ENCODE data around the gene MYRIP. TPM values are rescaled to one million over a fixed set of nuclear protein-coding genes. Genes with fewer than 3 reads are reported as not detected.

The MYRIP gene
- total RNA-seq, 3 donors from 2014 or later: 2.3 to 4.8 (median 2.6) TPM

DNA sequence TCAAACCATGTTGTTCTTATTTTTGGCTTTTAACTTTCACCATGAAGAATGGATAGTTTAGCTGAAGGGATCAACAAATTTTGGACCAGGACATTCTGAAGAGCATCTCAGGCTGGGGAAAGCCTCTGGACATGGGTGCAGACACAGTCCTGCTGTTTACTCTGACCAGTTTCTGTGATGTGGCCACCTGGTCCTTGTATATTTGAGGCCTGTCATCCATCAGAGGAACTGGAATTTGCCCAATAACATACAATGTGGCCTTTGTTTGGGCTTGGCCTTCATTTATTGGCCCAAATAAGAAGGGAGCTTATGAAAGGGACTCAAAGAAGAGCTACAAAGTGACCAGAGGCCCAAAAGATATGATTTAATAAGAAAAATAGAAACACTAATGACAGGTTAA, 127.9 kb downstream of the MYRIP start:
- intact Hi-C loops (cut with DNase I; ENCODE audit: low total_unique reads): no loop called here
- no peak overlapping the region for H3K4me3 ChIP-seq
- no peak overlapping the region for H3K27ac ChIP-seq
- peaks cover 4% of the 10 kb centered on the region for H3K36me3 ChIP-seq
- no peaks in the 10 kb centered on the region for H3K9me3 ChIP-seq
- no peaks in the 10 kb centered on the region for H3K4me1 ChIP-seq
- DNase-seq (ENCODE audit: low spot score in 2 of 2): no peak
- no peaks in the 10 kb centered on the region for H3K27me3 ChIP-seq
- TF ChIP-seq CTCF (IDR thresholded peaks at IDR 0.05): no peak
- TF ChIP-seq POLR2AphosphoS5 (IDR thresholded peaks at IDR 0.05): no peak
- no peak for TF ChIP-seq POLR2A (IDR thresholded peaks at IDR 0.05)

DNA sequence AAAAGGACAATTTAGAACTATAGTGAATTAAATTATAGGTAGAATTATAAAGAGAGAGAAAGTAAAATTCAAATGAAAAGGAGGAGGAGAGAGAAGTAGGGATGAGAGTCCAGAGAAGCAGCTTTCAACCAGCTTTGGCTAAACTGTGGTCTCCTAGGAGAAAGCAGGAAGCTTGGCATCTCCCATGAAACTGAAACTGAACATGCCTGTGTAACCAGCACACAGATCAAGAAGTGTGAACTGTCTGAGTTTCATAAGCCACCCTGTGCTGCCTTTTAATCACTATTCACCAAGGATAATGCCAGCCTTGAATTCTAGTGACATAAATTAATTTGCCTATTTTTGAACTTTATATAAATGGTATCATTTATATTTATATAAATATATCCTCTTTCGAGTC, 128.5 kb downstream of the MYRIP start:
- Histone ChIP-seq H3K9me3 (no peaks in the 10 kb centered on the region), H3K36me3 (peaks cover 4% of the 10 kb centered on the region), H3K27me3 (no peaks in the 10 kb centered on the region), H3K4me1 (no peaks in the 10 kb centered on the region), H3K4me3 (no peak overlapping the region), H3K27ac (no peak overlapping the region)
- no peak for TF ChIP-seq CTCF (IDR thresholded peaks at IDR 0.05)
- no peak for TF ChIP-seq POLR2A (IDR thresholded peaks at IDR 0.05)
- no peak for TF ChIP-seq POLR2AphosphoS5 (IDR thresholded peaks at IDR 0.05)
- DNase-seq (ENCODE audit: low spot score in 2 of 2): no peak
- intact Hi-C loops (cut with DNase I; ENCODE audit: low total_unique reads): no loop called here

DNA sequence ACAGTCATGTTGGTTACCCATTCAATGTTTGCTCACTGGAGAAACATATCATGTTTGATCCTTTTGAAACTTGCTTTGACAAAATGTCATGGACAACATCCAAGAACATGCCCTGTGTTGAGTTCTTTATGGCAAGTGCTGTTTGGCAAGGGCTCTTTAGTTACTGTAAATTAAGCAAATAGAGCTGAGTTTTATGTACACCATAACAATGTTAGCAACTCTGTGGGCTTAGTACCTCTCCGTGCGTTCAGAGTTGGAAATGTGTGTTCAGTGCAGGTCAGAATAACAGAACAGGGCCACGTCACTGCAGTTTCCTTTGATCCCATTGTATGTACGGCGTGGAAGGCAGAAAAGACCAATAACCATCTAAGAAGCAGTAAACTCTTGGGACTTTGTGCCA, 132.5 kb downstream of the MYRIP start:
- intact Hi-C loops (cut with DNase I; ENCODE audit: low total_unique reads): no loop called here
- Histone ChIP-seq H3K4me1 (no peaks in the 10 kb centered on the region), H3K27ac (no peak overlapping the region)

GRCh38 chr3:39960515-39961191, 151.2 kb downstream of the MYRIP start:
- H3K36me3 ChIP-seq: no peaks in the 10 kb centered on the region
- TF ChIP-seq POLR2AphosphoS5 (IDR thresholded peaks at IDR 0.05) (peak in 1 of 3 donors; percentile 60), CTCF (IDR thresholded peaks at IDR 0.05) (no peak)
- peak overlapping the region; percentile 41 to 83 for H3K27ac ChIP-seq
- H3K27me3 ChIP-seq: no peaks in the 10 kb centered on the region
- H3K9me3 ChIP-seq: no peaks in the 10 kb centered on the region
- intact Hi-C loops (cut with DNase I; ENCODE audit: low total_unique reads): no loop called here
- H3K4me1 ChIP-seq: no peaks in the 10 kb centered on the region
- DNase-seq (ENCODE audit: low spot score in 2 of 2): no peak
- H3K4me3 ChIP-seq: no peak overlapping the region

More for the DNA sequence above, 132.5 kb downstream of the MYRIP start:
- TF ChIP-seq CTCF (IDR thresholded peaks at IDR 0.05) (no peak), POLR2AphosphoS5 (IDR thresholded peaks at IDR 0.05) (no peak), POLR2A (IDR thresholded peaks at IDR 0.05) (no peak)
- no peak overlapping the region for H3K4me3 ChIP-seq
- H3K27me3 ChIP-seq: no peaks in the 10 kb centered on the region
- H3K36me3 ChIP-seq: peaks cover 4% of the 10 kb centered on the region
- DNase-seq (ENCODE audit: low spot score in 2 of 2): no peak
- no peaks in the 10 kb centered on the region for H3K9me3 ChIP-seq

GRCh38 chr3:39961230-39961629, 151.8 kb downstream of the MYRIP start:
- no peak overlapping the region for H3K4me3 ChIP-seq
- DNase-seq (ENCODE audit: low spot score in 2 of 2): no peak
- intact Hi-C loops (cut with DNase I; ENCODE audit: low total_unique reads): no loop called here
- no peaks in the 10 kb centered on the region for H3K9me3 ChIP-seq
- H3K4me1 ChIP-seq: no peaks in the 10 kb centered on the region
- H3K27ac ChIP-seq: peak overlapping the region; percentile 41 to 83
- TF ChIP-seq POLR2AphosphoS5 (IDR thresholded peaks at IDR 0.05) (peak in 1 of 3 donors; percentile 3), CTCF (IDR thresholded peaks at IDR 0.05) (no peak)
- H3K27me3 ChIP-seq: no peaks in the 10 kb centered on the region
- no peaks in the 10 kb centered on the region for H3K36me3 ChIP-seq
